Measurements from ENCODE around the gene PLPPR1. TPM values are rescaled to one million over a fixed set of nuclear protein-coding genes. Genes with fewer than 3 reads are reported as not detected.

Gene PLPPR1
- total and polyA plus RNA-seq, 2 of the 4 experiments (the other 2 are of a cell fraction), result not detected

DNA sequence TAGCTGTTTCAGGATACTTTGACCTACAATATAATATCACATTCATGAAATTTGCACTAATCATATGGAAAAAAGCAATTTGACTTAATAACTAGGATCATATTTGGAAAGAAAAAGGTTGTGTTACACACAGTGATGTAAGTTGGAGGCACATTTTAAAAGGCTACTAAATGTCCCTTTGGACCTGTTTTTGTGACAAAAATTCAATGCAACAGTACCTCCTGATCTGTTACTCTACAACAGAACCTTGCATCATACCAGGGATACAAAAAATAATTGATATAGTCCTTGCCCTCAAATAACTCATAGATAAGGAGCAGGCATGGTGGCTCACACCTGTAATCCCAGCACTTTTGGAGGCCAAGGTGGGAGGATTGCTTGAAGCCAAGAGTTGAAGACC, 289.2 kb downstream of the PLPPR1 start:
- Histone ChIP-seq H3K79me1 (ENCODE audit: low read depth in 1 of 2, low read length in 2 of 2) (no peaks in the 10 kb centered on the region), H3K14ac (replicated peaks; ENCODE audit: low read depth, low read length) (no peak overlapping the region), H3K4me2 (ENCODE audit: low read depth, low read length) (no peak overlapping the region), H2BK120ac (ENCODE audit: low read depth, low read length) (no peak overlapping the region), H3K9me3 (ENCODE audit: control insufficient read depth, insufficient read depth, low read length) (no peaks in the 10 kb centered on the region), H4K20me1 (ENCODE audit: insufficient read depth, low read length) (no peaks in the 10 kb centered on the region), H3K27ac (ENCODE audit: insufficient read depth, low read length) (no peak overlapping the region), H2AK9ac (replicated peaks; ENCODE audit: low read depth, low read length, poor library complexity) (no peak overlapping the region), H4K91ac (ENCODE audit: insufficient read depth, low read depth, low read length) (no peak overlapping the region), H2BK5ac (ENCODE audit: low read depth, low read length, poor library complexity, severe bottlenecking) (no peak overlapping the region), H2AK5ac (ENCODE audit: low read depth, low read length) (no peak overlapping the region), H3K23ac (ENCODE audit: low read depth, low read length) (no peak overlapping the region), H3K4me1 (ENCODE audit: control insufficient read depth, insufficient read depth, low read length) (no peaks in the 10 kb centered on the region), H4K5ac (ENCODE audit: low read depth, low read length) (no peak overlapping the region), H4K8ac (ENCODE audit: low read depth in 2 of 2, low read length in 2 of 2) (no peak overlapping the region), H3K9ac (ENCODE audit: low read depth, low read length) (no peak overlapping the region), H3K18ac (ENCODE audit: low read depth, low read length) (no peak overlapping the region), H3K27me3 (ENCODE audit: control insufficient read depth, insufficient read depth, low read length) (no peaks in the 10 kb centered on the region), H2AFZ (replicated peaks; ENCODE audit: low read length, poor library complexity) (no peak overlapping the region), H3K36me3 (ENCODE audit: control insufficient read depth, insufficient read depth, low read length) (no peaks in the 10 kb centered on the region), H2BK20ac (ENCODE audit: low read depth, low read length) (no peak overlapping the region), H3K4ac (ENCODE audit: low read depth, low read length) (no peak overlapping the region), H3K9me1 (ENCODE audit: insufficient read depth, low read length) (no peaks in the 10 kb centered on the region), H3K56ac (ENCODE audit: extremely low read depth, insufficient read depth, low read length) (no peak overlapping the region), H2BK15ac (ENCODE audit: low read depth, low read length) (no peak overlapping the region), H3K4me3 (ENCODE audit: insufficient read depth, low read depth, low read length) (no peak overlapping the region)
- ATAC-seq (ENCODE audit: low read depth) (no peak), DNase-seq (no peak)
- intact Hi-C loops (cut with micrococcal nuclease), result no loop called here
- in situ Hi-C loops (cut with MboI; ENCODE audit: low sequenced_read_pairs), result no loop called here
- CTCF ChIA-PET, result no interaction called here
- BruUV-seq (replicated peaks), result no TSS peak
- dilution Hi-C loops (cut with HindIII; ENCODE audit: low sequenced_read_pairs, unreplicated experiment), result no loop called here
- TF ChIP-seq POLR2A (IDR thresholded peaks at IDR 0.05; ENCODE audit: low read depth, low read length) (no peak), SMC3 (IDR thresholded peaks at IDR 0.05; ENCODE audit: low read depth, low read length) (no peak), RAD21 (IDR thresholded peaks at IDR 0.05; ENCODE audit: low read length) (no peak), BHLHE40 (IDR thresholded peaks at IDR 0.05; ENCODE audit: low read depth, low read length) (no peak), RFX5 (IDR thresholded peaks at IDR 0.05; ENCODE audit: low read depth, low read length) (no peak), USF2 (IDR thresholded peaks at IDR 0.05; ENCODE audit: low read depth, low read length) (no peak), NFE2L2 (IDR thresholded peaks at IDR 0.05; ENCODE audit: low read depth, low read length) (no peak), MAFK (IDR thresholded peaks at IDR 0.05; ENCODE audit: low read depth, low read length) (no peak), RCOR1 (IDR thresholded peaks at IDR 0.05; ENCODE audit: insufficient replicate concordance, low read length) (no peak), CHD1 (IDR thresholded peaks at IDR 0.05; ENCODE audit: low read depth, low read length) (no peak), MAZ (IDR thresholded peaks at IDR 0.05; ENCODE audit: borderline replicate concordance, low read depth, low read length) (no peak), FOS (IDR thresholded peaks at IDR 0.05; ENCODE audit: low read depth, low read length) (no peak), CEBPB (IDR thresholded peaks at IDR 0.05; ENCODE audit: low read depth, low read length) (no peak)
- TF ChIP-seq, protein P1, sequence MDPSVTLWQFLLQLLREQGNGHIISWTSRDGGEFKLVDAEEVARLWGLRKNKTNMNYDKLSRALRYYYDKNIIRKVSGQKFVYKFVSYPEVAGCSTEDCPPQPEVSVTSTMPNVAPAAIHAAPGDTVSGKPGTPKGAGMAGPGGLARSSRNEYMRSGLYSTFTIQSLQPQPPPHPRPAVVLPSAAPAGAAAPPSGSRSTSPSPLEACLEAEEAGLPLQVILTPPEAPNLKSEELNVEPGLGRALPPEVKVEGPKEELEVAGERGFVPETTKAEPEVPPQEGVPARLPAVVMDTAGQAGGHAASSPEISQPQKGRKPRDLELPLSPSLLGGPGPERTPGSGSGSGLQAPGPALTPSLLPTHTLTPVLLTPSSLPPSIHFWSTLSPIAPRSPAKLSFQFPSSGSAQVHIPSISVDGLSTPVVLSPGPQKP (IDR thresholded peaks at IDR 0.05; ENCODE audit: borderline replicate concordance, low read depth, low read length), result no peak
- TF ChIP-seq, protein P2, sequence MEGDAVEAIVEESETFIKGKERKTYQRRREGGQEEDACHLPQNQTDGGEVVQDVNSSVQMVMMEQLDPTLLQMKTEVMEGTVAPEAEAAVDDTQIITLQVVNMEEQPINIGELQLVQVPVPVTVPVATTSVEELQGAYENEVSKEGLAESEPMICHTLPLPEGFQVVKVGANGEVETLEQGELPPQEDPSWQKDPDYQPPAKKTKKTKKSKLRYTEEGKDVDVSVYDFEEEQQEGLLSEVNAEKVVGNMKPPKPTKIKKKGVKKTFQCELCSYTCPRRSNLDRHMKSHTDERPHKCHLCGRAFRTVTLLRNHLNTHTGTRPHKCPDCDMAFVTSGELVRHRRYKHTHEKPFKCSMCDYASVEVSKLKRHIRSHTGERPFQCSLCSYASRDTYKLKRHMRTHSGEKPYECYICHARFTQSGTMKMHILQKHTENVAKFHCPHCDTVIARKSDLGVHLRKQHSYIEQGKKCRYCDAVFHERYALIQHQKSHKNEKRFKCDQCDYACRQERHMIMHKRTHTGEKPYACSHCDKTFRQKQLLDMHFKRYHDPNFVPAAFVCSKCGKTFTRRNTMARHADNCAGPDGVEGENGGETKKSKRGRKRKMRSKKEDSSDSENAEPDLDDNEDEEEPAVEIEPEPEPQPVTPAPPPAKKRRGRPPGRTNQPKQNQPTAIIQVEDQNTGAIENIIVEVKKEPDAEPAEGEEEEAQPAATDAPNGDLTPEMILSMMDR (conservative IDR thresholded peaks at IDR 0.05; ENCODE audit: low read depth, low read length), result no peak
- POLR2A ChIA-PET (ENCODE audit: unreplicated experiment), result no interaction called here
